CD4-positive, alpha-beta T cell treated with Interleukin-1 beta for 1 hour (primary cell): Measurements from ENCODE around the gene NT5DC1.
"Not testable (repeated sequence)": the region's sequence is repeated elsewhere in the genome, so short reads cannot be mapped to it uniquely, and the experiment has no call there.

Experiments used
- DNase-seq, 2 donors: peaks; one replicate each; pipeline ENCODE4 v3.0.0-alpha.2; 2020 to 2022

NT5DC1 gene

GRCh38 chr6:116094041-116094440 lies 6.6 kb upstream of the NT5DC1 start:
- no peak for DNase-seq

- not testable (repeated sequence) for DNase-seq
Observed at GRCh38 chr6:116096048-116096759, 4.4 kb upstream of the NT5DC1 start.

- peak in 1 of 2 donors; percentile 17 for DNase-seq
Observed at GRCh38 chr6:116096979-116097816, 3.5 kb upstream of the NT5DC1 start.

GRCh38 chr6:116099036-116099435 lies 1.6 kb upstream of the NT5DC1 start:
- no peak for DNase-seq

GRCh38 chr6:116101302-116101718 lies 657 bp downstream of the NT5DC1 start:
- DNase-seq: no peak

GRCh38 chr6:116101790-116102189 lies 1.1 kb downstream of the NT5DC1 start:
- no peak for DNase-seq

GRCh38 chr6:116102873-116103272 lies 2.2 kb downstream of the NT5DC1 start:
- no peak for DNase-seq

- no peak for DNase-seq
Observed at GRCh38 chr6:116104636-116105035, 4.0 kb downstream of the NT5DC1 start.

- DNase-seq: no peak
Observed at GRCh38 chr6:116105247-116105646, 4.6 kb downstream of the NT5DC1 start.

- no peak for DNase-seq
Observed at GRCh38 chr6:116106146-116106545, 5.5 kb downstream of the NT5DC1 start.

GRCh38 chr6:116108836-116109235 lies 8.2 kb downstream of the NT5DC1 start:
- no peak for DNase-seq

- peak in 1 of 2 donors; percentile 29 for DNase-seq
Observed at GRCh38 chr6:116111552-116112528, 11.2 kb downstream of the NT5DC1 start.

- DNase-seq: no peak
Observed at GRCh38 chr6:116113386-116113785, 12.7 kb downstream of the NT5DC1 start.

- no peak for DNase-seq
Observed at GRCh38 chr6:116115781-116116180, 15.1 kb downstream of the NT5DC1 start.

GRCh38 chr6:116118608-116119007 lies 18.0 kb downstream of the NT5DC1 start:
- no peak for DNase-seq

- DNase-seq: no peak
Observed at GRCh38 chr6:116120430-116120829, 19.8 kb downstream of the NT5DC1 start.

- no peak for DNase-seq
Observed at GRCh38 chr6:116126032-116126431, 25.4 kb downstream of the NT5DC1 start, which contains the start of gene COL10A1. Gene COL10A1 (minus strand): TSS chr6:116126132. CDS start chr6:116125492, 640 bp downstream.

- DNase-seq: no peak
Observed at GRCh38 chr6:116127771-116128493, 27.3 kb downstream of the NT5DC1 start.

GRCh38 chr6:116133453-116133852 lies 32.8 kb downstream of the NT5DC1 start:
- DNase-seq: no peak

- DNase-seq: no peak
Observed at GRCh38 chr6:116136373-116136772, 35.7 kb downstream of the NT5DC1 start.

GRCh38 chr6:116136933-116137340 lies 36.3 kb downstream of the NT5DC1 start:
- peak in 1 of 2 donors; percentile 15 for DNase-seq

GRCh38 chr6:116139917-116140316 lies 39.3 kb downstream of the NT5DC1 start:
- DNase-seq: no peak
